Erythroblast (primary cell): ENCODE measurements around the gene PIEZO2.

Source experiments
- GATA1 ChIP-seq: IDR thresholded peaks from 2 replicates; pipeline ENCODE4 v1.6.1; 2011; ENCODE audit warnings: low read depth, mild to moderate bottlenecking, control low read depth, low read length, moderate library complexity
- POLR2A ChIP-seq: IDR thresholded peaks from 2 replicates; pipeline ENCODE4 v1.6.1; 2011; ENCODE audit warnings: mild to moderate bottlenecking, low read length

- no peak for TF ChIP-seq POLR2A
- no peak for TF ChIP-seq GATA1
Measured at GRCh38 chr18:11055721-11056120, 93.6 kb downstream of the PIEZO2 start.
